GM19324 (cell line): ENCODE measurements around the gene PRPF6.

Source experiments
- ATAC-seq: cut with Tn5 transposase; IDR thresholded peaks from one replicate; pipeline ENCODE4 v1.9.1; 2021; ENCODE audit warnings: mild to moderate bottlenecking, moderate library complexity; ENCODE audit not compliant: unreplicated experiment, low FRiP score

Gene PRPF6

DNA sequence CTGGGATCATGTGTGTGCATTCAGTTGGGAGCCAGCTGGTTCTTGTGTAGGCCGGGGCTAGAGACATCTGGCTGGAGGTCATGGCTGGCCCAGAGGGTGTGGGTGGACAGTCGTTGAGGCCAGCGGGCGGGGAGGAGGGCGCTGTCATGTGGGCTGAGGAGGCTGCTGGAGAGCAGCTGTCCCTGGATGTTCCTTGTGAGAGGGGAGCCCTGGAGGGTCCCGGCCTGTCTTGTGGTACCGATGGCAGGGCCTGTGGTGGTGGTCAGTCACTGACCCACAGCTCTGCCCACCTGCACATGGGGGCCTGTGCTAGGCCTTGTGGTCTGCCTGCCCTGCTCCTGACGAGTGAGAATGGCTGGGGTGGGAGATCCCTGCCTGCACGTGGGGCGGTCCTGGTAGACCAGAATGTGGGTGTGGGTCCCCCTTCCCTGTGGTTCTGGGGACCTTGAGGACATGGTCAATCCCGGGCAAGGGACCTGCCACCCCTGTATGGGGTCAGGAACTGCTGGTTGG lies 53.1 kb downstream of the PRPF6 start:
- ATAC-seq = no peak

DNA sequence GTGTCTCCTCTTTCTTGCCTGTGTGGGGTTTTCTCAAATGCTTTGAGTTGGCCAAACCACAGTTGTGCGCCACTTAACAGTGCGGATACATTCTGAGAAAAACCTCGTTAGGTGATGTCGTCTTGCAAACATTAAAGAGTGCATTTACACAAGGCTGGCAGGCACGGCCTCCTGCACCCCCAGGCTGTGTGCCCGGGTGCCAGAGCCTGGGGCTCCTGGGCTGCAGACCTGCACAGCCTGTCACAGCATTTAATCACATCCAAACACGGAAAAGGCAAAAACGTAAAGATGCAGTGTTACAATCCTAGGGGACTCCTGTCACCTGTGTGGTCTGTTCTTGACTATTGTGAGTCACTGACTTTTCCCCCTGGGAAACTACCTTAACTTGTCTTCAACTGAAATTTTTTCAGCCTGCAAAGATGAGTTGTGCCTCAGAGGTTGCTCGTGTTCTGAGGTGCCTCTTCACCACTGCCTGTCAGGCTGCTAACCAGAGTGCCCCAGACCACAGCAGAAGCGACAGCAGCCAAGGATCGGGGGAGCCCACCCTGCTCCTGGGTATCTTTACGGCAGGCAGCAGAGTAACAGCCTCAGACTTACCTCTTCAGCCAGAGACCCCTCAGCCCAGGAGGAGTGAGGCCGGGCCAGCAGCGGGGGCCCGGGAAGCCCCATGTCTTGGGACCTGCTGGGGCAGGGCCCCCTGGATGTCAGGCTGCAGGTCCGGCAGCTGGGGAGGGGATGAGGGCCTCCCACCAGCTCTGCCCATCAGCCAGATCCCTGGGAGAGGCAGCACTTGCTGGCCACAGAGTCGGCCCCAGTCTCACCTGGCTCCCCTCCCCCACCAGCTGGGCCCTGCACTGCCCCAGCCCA lies 54.4 kb downstream of the PRPF6 start:
- no peak for ATAC-seq

DNA sequence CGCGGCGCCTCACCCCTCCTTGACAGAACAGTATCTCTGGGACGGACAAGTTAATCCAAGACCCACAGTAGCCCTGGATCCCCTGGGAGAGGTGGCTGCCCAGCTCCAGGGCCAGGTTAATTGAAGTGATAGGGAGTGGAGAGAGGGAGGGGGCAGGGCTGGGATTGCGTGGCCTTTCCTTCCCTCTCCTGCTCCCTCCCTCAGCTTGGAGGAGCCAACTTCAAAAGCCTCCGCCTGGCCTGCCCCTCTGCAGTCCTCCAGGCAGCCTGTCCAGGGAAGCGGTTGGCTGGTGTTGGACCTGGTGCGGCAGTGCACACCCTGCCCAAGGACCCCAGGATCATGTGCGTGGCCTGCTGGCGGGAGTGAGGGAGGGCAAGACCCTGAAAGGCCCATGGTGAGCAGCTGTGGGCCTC lies 55.0 kb downstream of the PRPF6 start, which contains the start of gene C20orf204:
Gene C20orf204, plus strand, starts transcription at position 250 of the 413 bp plus-strand sequence. Its CDS starts 142 bp downstream, at position 392.
- no peak for ATAC-seq

DNA sequence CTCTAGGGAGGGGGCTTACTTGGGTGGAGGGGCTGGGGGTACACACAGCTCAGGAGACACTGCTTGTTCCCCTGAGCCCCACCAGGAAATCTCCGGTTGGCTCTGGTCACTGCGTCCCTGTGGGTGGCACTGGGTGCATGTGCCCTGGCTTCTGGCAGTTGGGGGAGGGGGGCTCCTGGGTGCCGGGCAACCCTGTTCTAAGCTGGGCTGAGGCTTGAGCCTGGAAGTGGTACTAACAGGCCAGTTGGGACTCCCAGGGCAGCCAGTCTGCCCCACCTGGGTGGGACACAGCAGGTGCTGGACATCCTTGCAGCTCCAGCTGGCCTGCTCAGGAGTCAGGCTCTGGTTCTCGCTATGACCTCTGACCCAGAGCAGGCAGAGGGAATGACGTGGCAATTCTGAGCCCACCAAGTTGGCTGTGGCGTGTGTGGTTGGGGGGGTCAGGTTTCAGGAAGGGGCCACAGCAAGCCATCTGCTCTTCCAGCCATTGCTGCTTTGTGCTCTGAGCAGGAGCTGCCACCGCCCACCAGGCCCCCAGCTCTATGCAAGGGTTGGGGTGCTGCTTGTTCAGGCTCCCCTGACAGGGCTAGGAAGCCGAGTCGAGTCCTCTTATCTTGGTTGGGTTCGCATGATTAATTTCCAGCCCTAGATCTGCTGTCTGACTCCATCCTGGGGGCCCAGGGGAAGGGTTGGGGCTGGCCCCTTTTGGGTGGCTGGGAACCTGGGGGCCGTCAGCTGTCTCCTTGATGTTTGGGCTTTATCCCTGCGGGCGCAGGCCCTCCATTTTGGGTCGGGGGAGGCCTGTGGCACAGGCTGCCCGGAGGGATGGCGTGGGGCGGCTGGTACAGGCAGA lies 55.6 kb downstream of the PRPF6 start:
- no peak for ATAC-seq

DNA sequence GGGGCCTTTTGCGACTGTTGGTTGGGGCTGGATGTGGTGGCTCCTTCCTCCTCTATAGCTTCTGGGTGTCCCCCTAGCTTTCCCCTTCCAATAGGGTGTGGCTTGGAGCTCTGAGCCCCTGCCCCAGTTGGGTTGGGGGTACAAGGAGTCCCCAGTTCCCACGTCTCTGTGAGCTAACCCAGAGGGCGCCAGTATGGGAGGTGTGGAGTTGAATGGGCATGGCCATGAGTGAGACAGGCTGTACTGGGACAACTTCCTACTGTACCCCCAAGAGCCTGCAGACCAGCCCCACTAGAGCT lies 56.2 kb downstream of the PRPF6 start:
- ATAC-seq = no peak

DNA sequence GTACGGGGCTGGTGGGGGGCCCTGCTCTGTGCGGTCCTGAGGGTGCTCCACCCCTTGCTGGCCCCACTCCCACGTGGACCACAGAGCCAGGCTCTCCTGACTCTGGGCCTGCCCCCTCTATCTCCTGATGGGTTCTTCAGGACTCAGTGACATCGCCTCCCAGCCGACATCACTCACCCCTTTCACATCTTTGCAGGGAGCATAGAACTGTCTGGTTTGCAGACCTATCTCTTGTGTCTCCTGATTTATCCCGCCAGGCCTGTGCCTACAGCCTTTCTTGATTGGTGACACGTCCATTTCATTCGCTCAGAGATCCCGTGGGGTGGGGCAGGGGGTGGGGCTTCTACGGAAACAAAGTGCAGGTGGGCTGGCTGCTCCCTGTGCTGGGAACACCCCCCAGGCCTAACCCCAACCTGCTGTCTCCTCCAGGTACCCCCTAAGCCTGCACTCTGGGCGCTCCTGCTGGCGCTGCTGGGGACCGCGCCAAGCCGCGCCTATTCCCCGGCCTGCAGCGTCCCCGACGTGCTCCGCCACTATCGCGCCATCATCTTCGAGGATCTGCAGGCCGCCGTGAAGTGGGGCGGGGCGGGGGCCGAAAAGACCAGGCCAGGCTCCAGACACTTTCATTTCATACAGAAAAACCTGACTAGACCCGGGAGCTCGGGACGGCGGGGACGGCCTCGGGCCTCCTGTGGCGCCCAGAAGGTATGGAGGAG lies 56.7 kb downstream of the PRPF6 start:
- no peak for ATAC-seq

DNA sequence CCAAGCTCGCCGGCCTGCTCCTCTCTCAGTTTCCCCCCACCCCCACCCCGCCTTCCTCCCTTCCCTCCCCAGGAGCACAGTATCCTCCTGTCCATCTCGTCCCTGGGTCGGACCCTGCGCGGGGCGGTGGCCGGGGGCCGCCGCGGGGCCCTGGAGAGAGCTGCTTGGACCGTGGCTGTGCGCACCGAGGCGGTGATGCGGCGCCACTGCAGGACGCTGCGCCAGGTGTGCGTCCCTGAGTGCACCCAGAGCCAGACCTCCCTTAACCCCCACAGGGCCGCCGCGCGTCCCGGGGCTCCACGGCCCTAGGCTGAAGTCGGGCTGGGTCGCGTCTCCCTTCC lies 57.3 kb downstream of the PRPF6 start:
- ATAC-seq = peak; percentile 24

DNA sequence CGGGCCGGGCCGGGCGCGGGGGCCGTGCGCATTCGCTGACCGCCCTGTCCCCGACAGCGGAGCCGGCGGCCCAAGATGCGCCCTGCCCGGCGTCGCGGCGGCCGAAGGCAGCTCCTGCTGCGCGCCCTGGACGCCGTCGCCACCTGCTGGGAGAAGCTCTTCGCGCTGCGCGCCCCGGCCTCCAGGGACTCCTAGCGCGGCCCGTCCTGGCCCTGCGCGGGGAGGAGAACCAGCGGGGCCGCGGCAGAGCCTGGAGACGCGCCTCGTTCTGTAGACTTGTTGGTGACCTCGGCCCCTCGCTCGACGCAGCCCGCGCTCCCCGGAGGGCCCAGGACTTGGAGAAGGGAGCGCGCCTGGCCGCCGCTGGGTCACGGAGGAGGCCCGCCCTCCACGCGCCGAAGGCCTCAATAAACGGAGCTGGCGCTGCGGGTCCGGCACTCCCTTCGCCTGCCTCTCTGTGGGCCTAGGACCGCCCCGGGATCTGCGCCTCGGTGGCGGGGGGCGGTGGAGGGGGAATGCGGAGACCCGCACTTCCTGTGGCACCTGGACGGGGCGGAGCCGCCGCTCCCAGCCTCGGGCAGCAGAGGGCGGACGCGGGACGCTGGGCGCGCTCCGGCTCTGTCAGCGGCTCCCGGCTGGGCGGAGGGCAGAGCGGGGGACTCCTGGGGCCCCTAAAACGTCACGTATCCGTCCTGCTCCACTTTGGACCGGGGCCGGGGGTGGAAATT lies 57.8 kb downstream of the PRPF6 start:
- peak; percentile 53 for ATAC-seq

DNA sequence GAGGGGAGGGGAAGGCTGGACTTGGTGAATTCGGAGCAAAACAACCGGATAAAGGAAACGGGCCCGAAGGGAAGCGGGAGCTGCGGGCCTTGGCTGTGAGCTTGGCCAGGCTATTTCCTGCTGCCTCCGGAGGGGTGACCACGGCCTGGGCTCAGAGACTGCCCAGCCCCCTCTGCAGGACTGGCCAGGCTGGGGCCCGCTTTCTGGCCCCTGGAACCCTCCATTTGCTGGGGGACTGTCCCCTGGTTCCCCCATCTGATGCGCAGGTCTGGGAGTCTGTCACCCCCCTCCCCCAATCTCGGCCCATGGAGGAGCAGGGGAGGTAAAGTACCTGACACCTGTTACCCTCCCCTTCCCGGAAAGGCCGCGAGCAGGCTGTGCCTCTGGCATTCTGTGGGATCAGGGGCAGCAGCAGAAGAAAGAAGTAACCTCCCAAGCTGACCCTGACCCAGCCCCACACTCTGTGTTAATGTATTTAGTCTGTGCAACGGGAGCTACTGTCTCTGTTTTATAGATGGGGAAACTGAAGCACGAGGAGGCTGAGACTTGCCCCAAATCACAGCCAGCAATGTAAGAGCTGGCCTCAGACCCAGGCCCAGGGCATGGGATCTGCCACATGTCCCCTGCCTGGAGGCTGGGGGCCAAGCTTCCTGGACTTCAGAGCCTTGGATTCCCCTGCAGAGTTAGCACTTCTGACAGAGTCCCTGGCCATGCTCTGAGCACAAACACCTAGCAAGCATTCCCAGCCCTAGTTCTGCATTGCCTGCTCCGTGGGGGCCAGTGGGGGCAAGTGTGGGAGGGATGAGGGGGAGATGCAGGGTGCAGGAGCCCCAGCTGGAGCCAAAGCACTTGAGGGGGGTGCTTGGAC lies 58.6 kb downstream of the PRPF6 start:
- ATAC-seq = peak; percentile 16

DNA sequence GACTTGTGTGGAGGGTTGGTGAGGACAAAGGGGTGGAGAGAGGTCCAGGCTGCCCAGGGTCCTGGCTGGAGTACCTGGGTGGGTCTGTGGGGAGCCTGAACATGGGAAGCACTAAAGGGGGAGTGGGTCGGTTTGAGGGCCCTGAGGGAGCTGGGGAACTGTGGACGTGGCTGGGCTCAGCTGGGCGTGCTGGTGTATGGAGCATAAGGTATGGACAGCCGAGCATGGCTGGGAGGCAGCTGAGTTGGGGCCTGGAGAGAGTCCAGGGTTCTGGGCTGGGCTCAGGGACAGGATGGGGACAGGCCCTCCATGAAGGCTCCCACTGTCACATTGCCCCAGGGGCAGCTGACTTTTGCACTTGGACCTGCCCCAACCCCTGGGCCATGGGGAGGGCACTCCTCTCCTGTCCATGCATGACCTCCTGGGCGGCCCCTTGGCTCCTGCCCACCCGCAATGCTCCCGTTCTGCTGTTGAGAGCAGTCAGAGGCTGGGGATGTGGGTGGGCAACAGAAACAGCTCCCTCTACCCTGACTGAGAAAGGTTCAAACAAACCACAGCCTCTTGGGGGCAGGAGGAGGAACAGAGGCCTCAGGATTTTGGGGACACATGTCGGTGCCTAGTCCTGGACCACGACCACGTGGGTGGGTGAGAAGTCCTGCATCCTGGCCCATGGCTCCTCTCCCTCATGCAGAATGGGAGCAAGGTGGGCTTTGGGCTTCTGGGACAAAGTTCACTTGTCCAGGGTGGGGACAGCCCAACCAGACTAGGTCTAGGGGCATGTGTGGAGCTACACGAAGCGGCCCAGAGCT lies 59.5 kb downstream of the PRPF6 start:
- no peak for ATAC-seq

DNA sequence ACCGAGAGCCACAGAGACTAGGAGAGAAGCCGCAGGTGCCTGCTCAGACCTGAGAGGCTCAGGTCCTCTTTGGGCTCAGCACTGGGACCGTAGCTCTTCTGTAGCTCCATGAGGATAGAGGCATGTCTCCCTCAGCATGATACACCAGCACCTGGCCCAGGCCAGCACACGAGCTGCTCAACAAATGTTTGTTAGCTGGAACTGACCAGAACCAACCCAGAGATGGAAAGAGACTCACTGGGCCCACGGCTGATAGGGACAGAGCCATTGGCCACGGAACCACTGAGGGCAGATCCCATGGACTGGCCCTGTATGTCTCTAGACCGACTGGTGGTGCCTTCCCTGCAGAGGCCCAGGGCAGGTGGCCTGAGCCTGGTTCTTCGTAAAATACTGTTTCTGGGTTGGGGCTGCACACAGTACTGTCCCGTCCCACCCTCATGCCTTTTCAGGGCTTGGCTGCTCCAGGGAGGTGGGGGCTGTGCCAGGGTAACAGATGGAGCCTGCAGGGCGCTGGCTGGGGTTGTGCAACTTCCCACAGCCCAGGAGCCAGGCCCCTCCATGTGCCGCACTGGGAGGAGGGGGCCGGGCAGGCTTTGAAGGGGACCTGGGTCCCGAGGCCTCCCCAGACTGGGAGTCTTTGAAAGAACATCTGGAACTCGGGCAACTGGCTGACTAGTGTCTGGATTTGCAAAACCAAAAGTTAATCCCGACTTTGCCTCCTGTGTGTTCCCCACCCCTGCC lies 60.3 kb downstream of the PRPF6 start:
- ATAC-seq = no peak

DNA sequence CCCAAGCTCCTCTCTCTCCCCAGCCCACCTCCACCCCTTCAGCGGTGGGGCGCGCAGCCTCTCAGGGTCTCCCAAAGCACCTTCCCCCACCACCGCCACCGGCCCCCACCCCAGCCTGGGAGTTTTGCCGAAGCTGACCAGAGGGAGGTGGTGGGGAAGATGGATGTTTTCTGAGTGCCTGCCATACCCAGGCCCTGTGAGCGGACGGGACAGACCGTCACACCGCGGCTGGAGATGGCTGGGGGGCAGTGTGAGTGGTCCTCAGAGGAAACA lies 60.8 kb downstream of the PRPF6 start:
- ATAC-seq = no peak

DNA sequence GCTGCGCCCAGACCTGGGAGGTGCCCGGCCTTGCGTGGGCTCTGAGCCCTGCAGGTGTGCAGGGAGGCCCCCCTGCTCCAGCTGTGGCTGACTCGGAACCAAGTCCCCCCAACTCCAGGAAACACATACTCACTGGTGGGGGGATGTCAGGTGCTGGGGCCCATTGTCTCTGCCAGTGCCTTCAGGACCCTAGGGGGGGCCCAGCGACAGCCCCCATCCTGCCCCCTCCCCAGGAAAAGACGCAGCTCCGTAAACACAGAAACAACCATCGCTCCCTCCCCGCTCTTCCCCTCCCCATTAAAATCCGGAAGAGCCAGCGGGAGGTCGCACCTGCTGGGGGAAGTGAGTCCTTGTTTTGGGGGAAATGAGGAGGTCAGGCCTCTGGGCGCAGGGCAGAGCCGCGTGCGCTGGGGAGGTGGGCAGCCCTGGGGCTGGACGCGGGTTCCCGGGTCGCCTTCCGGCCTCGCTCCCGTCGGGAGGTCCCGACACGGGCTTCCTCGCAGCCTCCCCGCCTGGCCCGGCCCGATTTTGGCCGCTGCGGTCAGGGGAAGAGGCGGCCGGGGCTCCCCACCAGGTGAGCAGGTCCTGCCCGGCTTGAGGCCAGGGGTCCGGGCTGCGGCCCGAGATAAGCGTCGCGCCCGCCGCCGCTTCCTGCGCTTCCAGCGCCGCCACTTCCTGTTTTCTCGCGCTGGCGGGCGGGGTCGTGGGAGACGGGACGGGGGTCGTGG lies 61.3 kb downstream of the PRPF6 start:
- no peak for ATAC-seq

DNA sequence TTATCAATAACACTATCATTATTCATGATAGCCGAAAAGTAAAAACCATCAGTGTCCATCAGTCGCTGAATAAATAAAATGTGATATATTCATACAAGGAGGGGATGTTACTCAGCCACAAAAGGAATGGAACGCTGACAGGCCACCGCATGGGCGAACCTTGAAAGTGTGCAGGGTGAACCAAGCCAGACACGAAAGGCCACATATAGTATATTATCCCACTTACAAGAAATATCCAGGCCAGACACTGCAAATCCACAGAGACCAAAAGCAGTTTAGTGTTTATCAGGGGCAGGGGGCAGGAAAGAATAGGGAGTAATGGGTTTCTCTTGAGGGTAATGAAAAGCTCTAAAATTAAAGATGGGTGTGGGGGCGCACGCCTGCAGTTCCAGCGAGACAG lies 62.8 kb downstream of the PRPF6 start:
- ATAC-seq = no peak

DNA sequence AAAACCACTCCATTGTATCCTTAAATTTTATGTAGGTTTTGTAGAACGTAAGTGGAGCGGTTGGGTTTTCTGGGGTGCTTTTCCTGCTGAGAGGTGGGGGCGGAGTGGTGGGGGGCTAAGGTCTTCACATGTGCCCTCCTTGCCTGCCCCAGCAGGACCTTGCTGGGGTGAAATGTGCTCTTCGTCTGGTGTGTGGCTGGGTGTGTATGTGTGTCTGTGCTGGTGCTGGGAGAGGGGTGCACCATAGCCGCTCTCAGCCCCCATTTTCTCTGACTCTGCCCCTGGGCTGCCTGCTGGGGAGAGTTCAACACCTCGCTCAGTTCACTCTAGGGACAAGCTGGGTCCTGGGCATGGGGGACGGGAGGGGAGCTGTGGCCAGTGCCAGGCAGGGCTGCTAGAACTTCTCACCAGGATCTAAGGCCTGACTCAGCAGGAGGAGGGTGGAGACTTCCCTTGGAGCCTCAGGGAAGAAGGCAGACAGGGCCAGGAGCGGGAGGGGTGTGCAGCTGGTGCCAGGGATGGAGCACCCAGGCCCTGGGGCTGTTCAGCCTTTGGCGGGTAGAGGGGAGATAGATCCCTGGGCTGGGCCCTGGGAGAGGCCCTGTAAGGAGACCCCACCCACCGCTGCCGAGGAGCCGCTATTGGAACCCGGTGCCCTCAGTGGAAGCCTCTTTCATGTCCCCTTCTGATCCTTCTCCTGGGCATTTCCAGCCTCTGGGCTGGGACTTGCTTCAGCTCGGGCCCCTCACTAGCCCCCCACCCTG lies 63.7 kb downstream of the PRPF6 start:
- ATAC-seq = no peak

DNA sequence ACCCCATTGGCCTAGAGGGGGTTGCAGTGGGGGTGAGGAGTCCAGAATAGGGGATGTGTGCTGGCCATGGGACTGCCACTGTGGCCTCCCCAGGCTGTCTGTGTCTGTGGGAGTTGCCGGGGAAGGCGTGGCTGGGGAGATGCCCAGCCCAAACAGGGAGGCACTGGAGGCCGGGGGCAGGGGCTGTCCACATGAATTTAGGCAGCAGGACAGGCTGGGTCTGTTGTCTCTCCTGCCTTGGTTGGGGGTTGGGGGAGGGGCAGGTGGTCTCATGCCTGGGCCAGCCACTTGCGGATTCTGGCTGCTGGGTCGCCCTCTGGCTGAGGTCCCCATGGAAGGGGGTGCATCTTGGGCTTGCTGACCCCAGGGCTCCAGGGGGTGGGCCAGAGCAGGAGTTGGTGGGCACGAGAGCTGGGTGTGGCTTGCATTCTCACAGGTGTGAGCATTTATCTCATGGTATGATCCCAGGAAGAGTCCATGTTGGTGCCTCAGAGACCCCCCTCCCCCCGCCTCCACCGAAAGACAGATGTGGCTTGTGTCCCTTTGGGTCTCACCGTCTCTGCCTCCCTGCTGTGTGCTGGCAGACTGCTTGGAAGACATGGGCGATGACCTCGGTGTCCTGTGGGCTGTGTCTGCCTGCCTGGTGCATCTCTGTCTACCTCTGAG lies 64.5 kb downstream of the PRPF6 start:
- ATAC-seq = no peak
